Stimulated activated CD4-positive, alpha-beta T cell treated with anti-CD3 and anti-CD28 coated beads, TNF-alpha, amount 100 ng/mL, for 1 hour (primary cell): ENCODE measurements around the gene DDX24.

Experiments
- DNase-seq, 3 donors: peaks; one replicate each; pipeline ENCODE4 v3.0.0-alpha.2; 2020; ENCODE audit warnings: low read depth in 3 of 3, low spot score in 1 of 3

The DDX24 gene

DNA sequence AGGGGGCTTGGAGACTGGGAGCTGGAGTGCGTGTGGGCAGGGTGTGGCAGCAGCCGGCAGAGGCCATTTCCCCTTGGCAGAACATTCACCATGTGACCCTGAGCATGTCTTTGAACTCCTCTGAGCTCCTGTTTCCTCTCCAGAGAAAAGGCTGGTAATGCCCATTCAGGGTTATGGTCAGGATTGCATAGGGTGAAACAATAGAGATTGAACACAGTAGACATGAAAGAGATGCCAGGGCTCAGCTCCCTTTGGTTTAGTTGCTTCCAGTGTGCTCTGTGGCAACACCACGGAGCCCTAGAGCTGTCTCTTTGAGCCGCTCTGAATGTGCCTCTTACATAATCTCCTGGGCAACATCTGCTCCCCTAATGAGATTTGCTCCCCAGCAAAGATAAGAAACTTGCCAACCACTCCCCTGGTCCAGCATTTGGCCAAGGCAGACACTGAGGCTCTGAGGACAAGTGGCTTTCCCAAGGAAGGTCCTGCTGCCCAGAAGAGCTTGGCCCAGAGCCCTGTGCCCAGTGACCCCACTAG lies 34.1 kb upstream of the DDX24 start:
- no peak for DNase-seq

DNA sequence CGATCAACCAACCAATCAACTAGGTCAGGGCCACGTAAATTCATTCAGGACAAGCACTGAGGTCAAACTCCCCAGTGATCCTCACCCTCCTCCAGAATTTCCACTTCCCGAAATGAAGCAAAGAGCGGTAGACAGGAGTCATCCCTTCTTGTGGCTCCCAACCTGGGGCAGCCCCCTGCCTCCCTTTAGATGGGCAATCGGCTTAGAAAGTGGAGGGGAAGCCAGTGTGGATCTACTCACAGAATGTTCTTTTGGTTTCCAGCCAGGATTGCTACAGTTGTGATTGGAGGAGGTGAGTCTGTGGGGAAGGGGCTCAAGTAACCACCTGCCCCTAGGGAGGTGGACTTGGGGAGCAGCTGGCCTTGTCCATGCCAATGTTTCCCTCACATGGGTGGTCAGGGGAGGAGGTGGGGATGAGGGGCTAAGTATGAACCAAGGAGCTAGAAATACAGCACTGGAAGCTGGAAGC lies 33.6 kb upstream of the DDX24 start:
- DNase-seq: no peak

DNA sequence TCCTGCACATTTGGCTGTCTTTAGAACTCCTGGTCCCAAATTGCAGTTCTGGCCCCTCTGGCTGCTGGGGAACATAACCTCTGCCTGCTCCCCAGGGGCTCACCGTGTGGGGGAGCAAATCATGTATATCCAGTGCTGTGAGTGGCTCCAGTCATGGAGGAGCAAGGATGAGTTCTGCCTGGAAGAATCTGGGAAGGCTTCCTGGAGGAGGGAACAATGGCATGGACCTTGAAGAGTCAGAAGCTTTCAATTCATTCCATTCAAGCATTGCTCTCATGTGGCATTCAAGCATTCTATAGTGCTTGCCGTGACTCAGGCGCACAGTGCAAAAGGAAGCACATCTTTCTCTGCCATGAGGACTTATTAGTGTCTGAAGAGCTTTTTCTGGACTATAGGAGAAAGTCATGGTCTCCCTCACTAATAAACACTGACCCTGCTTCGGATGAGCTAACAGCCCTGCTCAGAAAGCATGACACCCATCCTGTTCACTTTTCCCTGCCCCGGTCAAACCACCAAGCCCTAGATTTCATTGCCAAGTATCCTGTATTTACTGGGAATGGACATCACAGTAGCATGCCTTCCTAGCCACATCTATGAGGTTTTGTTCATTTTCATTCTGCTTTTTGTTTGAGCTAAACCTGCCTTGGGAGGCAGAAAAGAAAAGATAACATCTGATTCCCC lies 33.0 kb upstream of the DDX24 start:
- no peak for DNase-seq

DNA sequence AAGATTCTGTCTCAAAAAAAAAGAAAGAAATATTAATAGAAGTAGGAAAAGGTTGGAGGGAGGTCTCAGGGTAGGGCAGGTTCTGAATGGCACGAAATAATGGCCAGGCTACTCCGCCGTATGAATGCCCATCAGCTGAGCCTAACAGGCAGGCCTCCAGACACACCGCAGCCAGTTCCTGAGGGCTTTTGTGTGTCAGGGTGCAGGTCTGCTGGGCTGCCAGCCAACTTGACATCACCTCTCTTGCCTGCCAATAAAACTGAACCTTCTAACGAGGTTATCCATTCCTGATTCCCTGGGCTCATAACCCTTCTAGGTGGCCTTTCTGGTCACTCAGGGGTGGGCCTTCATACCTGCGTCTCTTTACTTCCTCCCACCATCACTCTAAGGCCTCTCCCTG lies 32.5 kb upstream of the DDX24 start:
- no peak for DNase-seq

DNA sequence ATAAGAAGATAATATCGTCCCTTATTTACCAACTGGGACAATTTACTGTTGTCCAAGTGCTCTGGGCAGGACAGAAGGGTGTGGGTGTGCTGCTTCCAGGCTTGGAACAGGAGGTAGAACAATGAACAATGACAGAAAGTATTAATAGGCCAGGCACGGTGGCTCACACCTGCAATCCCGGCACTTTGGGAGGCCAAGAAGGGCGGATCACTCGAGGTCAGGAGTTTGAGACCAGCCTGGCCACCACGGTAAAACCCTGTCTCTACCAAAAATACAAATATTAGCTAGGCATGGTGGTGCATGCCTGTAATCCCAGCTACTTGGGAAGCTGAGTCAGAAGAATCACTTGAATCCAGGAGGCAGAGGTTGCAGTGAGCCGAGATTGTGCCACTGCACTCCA lies 32.1 kb upstream of the DDX24 start:
- DNase-seq: no peak

DNA sequence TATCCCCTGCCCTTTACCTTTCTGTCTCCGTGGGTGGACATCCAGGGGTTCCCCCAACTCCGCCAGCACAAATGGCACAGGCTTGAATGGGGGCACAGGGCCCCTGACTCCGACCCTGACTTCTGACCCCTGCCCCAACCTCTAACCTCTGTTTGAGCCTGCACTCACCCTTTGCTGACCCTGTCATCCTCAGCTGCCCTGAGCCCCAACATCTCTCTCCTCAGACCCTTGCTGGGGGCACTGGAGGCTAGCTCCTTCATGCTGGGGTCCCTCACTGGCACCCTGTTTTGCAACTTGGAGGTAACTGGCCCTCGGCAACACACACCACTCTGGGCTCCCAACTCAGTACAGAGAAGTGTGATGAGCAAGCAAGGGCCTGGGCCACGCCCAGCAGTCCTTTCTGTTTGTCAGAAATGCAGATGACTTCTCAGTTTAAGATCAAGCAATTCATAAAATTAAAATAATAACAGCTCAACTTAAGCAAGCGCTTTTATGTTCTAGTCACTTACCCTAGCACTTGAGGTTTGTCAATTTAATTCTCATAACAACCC lies 31.6 kb upstream of the DDX24 start:
- DNase-seq: no peak

DNA sequence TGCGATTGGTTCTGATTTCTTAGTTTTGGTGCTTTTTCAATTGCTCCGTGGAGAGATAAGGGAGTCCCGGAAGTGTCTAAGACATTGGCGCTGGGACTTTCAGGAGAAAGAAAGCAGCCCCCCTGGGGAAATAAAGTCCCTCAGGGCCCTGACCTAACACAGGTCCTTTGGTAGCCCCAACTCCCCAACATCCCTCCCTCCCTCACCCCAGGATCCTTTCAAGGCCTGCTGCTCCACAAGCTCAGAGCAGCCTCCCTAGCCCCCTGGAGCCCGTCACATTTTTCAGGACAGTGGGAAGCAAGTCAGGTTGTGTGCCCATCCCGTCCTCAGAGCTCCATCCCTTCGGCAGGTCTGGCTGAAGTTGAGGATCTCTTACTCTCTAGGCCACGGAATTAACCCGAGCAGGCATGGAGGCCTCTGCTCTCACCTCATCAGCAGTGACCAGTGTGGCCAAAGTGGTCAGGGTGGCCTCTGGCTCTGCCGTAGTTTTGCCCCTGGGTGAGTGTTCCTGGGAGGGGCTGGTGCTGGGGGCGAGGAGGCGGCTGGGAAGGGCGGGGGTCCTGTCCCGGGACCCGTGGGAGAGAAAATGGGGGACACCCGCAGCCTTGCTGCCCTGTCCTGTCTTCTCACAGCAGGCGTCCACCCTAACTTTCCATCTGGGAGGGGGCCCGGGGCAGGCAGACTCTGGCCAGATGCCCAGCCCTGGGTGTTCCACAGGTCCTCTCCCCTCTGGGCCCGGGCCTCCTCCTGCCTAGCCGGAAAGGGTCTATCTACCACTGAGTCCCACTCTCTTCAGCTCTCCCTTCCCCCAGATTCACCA lies 30.5 kb upstream of the DDX24 start:
- no peak for DNase-seq

DNA sequence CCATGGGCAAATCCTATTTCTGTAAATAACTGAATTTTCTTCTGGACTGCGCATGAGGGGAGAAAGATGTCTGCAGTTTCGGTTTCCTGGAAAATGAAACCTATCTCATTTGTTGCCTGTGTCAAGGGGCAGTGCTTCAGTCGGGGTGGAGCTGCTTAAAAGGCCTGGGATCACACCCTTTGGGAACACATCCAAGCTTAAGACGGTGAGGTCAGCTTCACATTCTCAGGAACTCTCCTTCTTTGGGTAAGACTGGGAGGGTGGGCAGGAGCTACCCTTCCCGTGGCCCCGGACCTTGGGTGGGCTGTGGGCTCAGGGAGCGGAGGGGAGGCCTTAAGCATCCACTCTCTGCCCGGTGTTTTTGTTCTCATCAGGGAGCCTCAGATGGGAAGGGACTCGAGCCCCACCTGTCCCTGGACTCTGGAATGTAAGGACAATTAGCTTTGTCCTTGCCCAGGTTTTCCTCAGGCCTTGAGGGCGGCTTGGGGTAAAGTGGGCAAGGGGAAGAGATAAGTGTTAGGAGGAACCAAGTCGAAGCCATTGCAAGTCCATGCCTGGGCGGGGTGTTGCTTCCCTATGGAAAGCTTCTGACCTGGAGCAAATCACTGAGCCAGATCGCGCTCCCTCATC lies 29.7 kb upstream of the DDX24 start, which contains the start of gene IFI27:
TSS of gene IFI27 (plus strand) at position 185 of the 630 bp plus-strand sequence.
- no peak for DNase-seq

DNA sequence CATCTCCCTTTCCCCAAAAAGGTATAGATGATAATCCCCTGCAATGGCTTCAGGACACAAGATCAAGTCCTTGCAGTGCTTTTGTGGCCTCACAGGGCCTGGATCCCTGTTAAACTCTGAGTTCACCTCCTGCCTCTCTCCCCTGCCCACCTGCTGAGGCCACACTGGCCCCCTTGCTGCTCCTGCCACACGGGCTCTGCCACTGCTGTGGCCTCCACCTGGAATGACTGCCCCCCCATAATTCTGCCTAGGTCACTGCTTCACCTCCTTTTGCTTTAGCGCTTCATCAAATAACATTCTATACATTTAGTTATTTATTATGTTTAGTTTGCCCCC lies 28.9 kb upstream of the DDX24 start:
- no peak for DNase-seq

DNA sequence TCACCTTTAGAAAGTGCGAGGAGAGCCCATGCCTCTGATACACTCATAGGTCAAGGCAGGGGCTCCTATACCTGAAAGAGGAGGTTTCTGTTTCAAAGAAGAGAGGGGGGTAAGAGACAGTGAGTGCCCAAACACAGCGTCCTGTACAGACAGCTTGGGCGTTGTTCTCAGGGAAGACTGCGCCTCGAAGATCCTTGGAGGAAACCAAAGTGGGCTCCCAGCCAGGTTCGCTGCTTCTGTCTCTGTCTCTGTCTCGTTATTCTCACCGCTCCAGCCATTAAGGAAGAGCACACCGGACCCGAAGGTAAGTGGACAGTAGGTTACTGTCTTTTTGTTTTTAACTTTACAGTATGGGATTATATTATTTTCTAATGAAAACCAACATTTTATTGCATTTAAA lies 23.7 kb upstream of the DDX24 start:
- no peak for DNase-seq

DNA sequence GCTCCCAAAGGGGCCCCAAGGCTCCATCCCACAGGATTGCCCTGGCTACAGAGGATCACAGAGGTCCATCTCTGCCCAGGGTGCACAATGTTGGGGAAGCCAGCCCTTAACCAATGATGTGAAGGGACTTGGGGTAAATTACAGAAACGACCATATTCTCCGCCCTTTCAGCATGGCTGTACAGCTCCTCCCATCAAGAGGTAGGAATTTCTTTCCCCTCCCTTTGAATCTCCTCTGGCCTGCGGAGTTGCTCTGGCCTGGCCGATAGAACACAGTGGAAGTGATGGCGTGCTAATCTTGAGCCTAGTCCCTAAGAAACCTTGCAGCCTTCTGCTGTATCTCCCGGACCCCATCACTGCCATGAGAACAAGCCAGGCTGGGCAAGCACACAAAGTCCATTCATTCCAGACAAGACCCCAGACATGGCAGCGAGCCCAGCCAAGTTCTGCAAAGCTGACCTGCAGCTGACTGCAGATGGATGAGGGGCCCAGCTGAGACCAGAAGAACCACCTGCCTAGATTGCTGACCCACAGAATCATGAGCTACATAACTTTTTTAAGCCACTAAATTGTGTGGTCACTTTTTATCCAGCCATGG lies 22.6 kb upstream of the DDX24 start:
- DNase-seq: no peak

DNA sequence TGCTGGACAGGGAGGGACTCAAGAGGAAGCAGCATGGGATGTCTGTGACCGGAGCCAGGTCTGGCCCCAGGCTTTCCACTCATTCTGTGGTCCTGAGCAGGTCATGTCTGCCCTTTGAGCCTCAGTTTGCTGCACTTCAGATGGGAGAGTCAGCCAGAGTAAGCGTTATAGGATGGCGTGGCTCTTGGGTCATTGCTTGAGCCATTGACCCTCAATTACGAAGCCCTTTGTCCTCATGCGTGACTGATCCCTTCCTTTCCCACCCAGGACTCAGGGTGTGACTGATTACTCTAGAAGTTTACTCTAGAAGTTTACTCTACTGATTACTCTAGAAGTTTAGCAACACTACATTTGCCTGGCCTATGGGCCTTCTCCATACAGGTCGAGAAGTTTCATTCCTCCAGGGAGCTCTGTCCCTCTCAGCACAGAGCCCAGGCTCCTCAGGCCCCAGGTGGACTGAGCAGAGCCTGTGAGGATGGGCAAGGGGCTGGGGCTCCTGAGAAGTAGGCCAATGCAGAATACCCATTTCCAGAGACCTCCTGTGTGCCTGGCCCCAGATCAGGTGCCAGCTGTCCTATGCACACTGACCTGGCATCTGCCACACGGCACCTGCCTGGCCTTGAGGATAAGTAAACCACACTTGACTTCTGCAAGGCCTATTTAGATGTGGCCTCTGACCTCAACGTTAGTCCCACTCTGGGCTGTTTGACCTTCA lies 21.9 kb upstream of the DDX24 start:
- DNase-seq: no peak

DNA sequence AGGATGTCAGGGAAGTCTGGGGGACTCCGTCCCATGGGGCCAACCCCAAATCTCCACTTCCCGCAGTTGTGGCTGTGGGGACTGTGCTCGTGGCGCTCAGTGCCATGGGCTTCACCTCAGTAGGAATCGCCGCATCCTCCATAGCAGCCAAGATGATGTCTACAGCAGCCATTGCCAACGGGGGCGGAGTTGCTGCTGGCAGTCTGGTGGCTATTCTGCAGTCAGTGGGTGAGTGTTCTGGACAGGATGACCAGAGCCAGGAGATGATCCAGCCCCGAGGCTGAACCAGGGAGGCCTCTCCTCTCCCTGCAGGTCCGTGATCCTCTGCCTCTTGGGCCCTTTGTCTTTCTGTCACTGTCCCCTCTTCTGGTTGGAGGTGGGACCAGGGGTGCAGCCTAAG lies 20.7 kb upstream of the DDX24 start:
- no peak for DNase-seq

DNA sequence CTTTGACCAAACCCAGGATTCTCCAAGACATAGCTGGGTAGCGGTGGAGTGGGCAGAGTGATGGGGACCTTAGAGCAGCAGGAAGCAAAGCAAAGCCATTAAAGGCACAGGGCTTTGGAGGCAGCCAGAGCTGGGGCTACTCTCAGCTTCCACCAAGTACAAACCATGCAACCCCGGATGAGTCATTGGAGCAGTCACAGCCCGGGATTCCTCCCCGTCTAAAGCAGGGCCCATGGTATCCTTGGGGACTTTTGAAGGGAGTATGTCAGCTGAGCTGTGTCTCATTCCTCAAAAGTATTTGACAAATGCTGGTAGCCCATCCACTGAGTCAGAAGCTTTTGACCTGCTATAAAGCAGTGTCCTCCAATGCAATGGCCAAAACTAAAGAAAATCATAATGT lies 19.8 kb upstream of the DDX24 start:
- DNase-seq: no peak

DNA sequence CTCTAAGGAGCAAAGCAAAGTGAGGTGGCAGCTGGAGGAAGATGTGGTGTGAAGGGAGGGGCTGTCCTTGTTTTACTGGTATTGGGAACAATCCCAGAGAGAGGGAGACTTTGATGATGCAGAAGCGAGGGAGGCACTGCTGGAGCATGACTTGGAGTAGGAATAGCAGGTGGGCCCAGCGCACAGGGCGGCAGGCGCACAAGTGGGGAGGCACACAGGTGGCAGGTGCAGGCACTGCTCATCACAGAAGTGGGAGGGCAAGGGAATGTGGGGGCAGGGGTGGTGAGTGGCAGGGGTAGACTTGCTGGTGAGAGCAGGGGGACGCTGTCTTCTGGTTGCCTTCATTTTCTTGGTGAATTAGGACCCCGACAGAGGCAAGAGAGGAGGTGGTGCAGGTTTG lies 18.0 kb upstream of the DDX24 start:
- DNase-seq: no peak

DNA sequence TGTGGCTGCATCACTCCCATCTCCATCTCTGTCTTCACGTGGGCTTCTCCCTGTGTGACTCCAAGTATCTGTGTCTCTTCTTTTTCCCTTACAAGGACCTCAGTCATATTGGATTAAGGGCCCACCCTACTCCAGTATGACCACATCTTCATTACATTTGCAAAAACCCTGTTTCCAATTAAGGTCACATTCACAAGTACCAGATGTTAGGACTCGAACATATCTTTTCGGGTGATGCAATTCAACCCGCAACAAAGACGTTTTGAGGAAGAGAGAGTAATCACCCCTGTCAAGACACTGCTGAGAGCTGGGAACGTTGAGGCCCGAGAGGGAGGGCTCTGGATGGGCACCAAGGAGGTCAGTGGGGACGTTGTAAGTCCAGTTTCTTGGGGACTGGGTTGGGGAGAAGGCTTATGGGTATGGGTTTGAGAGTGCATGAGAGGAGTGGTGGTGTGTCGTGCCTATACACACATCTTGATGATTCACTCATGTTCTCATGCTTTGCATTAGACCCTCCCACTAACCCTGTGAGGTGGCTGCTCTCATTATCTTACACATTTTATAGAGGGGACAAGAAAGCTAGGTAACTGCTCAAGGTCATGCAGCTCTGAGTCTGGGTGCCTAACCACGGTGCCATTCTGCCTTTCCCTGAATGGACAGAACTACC lies 17.5 kb upstream of the DDX24 start:
- DNase-seq: no peak

DNA sequence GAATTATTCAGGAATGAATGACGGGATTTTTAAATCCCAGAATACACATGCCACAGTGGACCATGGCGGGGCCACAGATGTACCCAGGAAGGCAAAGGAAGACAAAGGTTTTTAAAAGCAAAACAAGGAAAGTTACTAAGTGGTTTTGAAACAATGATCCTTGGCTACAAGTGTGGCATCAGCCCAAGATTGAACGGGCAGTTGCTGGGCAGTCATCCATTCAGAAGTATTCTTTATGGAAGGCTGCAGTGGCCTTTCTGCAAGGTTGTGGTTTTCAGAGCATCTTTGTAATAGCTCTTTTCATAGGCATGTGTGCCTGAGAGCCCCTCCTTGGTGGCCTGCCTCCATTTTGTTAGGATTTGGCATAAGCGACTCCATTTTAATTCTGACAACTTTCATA lies 16.1 kb upstream of the DDX24 start:
- no peak for DNase-seq

DNA sequence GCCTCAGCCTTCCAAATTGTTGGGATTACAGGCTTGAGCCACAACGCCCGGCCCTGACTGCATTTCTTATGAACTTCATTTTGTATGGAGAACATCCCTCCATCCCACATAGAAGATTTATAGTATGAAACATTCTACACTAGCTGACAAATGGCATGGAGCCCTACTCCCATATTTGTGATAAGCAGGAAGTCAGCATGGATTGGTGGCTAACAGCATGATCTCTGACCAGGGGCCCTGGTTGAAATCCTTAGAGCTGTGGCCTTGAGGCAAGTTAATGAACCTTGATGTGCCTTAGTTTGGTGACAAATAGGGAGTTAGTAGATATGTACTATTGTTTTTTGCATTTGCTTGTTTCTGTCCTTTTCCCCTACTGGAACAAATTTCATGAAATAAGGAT lies 12.4 kb upstream of the DDX24 start:
- DNase-seq: no peak

DNA sequence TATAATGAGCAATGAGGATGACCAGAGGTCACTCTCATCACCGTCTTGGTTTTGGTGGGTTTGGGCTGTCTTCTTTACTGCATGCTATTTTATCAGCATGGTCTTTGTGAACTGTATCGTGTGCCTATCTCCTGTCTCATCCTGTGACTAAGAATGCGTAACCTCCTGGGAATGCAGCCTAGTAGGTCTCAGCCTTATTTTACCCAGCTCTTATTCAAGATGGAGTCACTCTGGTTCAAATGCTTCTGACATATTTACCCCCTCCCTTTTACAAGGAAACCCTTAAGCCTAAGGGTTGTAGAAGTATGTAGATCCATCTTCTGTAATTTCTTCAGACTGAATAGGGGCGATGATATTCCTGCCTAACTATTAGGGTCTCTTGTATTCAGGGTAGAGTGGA lies 8.5 kb upstream of the DDX24 start:
- no peak for DNase-seq

DNA sequence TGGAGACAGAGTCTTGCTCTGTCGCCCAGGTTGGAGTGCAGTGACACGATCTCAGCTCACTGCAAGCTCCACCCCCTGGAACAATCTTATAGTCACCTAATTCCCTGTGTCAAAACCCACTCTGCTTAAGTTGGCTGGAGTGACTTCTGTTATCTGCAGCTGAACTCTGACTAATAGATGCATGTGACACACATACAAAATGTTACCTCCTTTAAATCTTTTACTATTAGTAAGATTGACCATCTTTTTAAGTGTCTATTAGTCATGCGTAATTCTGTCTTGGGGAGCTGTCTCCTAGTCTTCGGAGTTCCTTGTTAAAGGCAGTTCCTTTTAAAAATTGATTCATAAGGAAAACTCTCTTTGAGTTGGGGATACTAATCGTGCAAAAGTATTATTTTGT lies 7.5 kb upstream of the DDX24 start:
- no peak for DNase-seq
